OCI-LY7 (cell line): Measurements from ENCODE around the gene KCNA5.

Source experiments
- EZH2phosphoT487 ChIP-seq: fragments of 200-600 bp; sonication (generic); IDR thresholded peaks from 2 replicates; pipeline ENCODE4 v1.6.1; 2018; ENCODE audit warnings: low read depth, borderline replicate concordance, mild to moderate bottlenecking, mixed run types, antibody characterized with exemption, low read length, moderate library complexity, mixed read lengths
- TF ChIP-seq, protein P1 (sequence below): fragments of 200-600 bp; sonication (generic); conservative IDR thresholded peaks from 2 replicates; pipeline ENCODE4 v1.5.1; 2014; ENCODE audit warnings: mild to moderate bottlenecking, antibody characterized with exemption, low read length, moderate library complexity, mixed read lengths

DNA sequence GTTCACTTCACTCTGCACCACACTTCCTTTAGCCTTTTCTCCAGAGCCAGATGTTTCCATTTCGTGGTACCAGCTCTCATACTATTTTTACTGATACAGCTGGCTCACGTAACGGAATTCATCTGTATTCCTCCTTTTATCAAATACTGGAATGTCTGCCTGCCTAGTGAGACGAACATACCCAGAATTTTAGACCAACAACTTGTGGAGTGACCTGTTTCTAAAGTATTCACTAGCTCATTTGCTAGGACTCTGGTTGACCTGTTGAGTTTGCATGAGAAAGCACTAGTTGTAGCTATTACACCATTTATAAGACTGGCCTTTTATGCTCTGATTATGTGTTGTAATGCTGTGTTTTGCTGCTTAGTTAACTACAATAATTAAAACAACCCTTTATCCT is 22.6 kb downstream of the KCNA5 start:
- TF ChIP-seq, protein P1, sequence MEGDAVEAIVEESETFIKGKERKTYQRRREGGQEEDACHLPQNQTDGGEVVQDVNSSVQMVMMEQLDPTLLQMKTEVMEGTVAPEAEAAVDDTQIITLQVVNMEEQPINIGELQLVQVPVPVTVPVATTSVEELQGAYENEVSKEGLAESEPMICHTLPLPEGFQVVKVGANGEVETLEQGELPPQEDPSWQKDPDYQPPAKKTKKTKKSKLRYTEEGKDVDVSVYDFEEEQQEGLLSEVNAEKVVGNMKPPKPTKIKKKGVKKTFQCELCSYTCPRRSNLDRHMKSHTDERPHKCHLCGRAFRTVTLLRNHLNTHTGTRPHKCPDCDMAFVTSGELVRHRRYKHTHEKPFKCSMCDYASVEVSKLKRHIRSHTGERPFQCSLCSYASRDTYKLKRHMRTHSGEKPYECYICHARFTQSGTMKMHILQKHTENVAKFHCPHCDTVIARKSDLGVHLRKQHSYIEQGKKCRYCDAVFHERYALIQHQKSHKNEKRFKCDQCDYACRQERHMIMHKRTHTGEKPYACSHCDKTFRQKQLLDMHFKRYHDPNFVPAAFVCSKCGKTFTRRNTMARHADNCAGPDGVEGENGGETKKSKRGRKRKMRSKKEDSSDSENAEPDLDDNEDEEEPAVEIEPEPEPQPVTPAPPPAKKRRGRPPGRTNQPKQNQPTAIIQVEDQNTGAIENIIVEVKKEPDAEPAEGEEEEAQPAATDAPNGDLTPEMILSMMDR: no peak
- no peak for TF ChIP-seq EZH2phosphoT487
